SHP77 treated with DMSO at 0.1 percent for 48 hours (cell line): Measurements from ENCODE around the gene UCHL1.
"Not testable (repeated sequence)": the region's sequence is repeated elsewhere in the genome, so short reads cannot be mapped to it uniquely, and the experiment has no call there.

Experiments used
- DNase-seq: peaks from one replicate; lab custom pipeline; 2025; lab: John Stamatoyannopoulos, UW

The UCHL1 gene

GRCh38 chr4:41290479-41290878, 33.8 kb downstream of the UCHL1 start:
- no peak for DNase-seq

GRCh38 chr4:41294445-41295062, 37.8 kb downstream of the UCHL1 start:
- no peak for DNase-seq

- DNase-seq, result no peak
These were observed 40.3 kb downstream of the UCHL1 start for GRCh38 chr4:41296995-41297394.

- no peak for DNase-seq
These were observed 41.1 kb downstream of the UCHL1 start for GRCh38 chr4:41297832-41298231.

- no peak for DNase-seq
These were observed 42.8 kb downstream of the UCHL1 start for GRCh38 chr4:41299486-41299885.

GRCh38 chr4:41301137-41301536, 44.4 kb downstream of the UCHL1 start:
- DNase-seq, result no peak

GRCh38 chr4:41303372-41304118, 46.8 kb downstream of the UCHL1 start:
- DNase-seq, result no peak

GRCh38 chr4:41304221-41304620, 47.5 kb downstream of the UCHL1 start:
- DNase-seq, result no peak

GRCh38 chr4:41305476-41305875, 48.7 kb downstream of the UCHL1 start:
- DNase-seq, result no peak

- no peak for DNase-seq
These were observed 50.9 kb downstream of the UCHL1 start for GRCh38 chr4:41307638-41308037.

GRCh38 chr4:41308398-41308797, 51.7 kb downstream of the UCHL1 start:
- no peak for DNase-seq

GRCh38 chr4:41315426-41315825, 58.7 kb downstream of the UCHL1 start:
- not testable (repeated sequence) for DNase-seq

GRCh38 chr4:41315862-41316261, 59.1 kb downstream of the UCHL1 start:
- no peak for DNase-seq
